NCI-H1092 treated with DMSO at 0.1 percent for 48 hours (cell line): Measurements from ENCODE around the gene ZNF2.
A peak's percentile ranks its signal among the peaks of the same experiment; 100 is the strongest.
"Not testable (repeated sequence)": the region's sequence is repeated elsewhere in the genome, so short reads cannot be mapped to it uniquely, and the experiment has no call there.

ENCODE experiments used
- DNase-seq: peaks from one replicate; lab custom pipeline; 2025; lab: John Stamatoyannopoulos, UW

Gene ZNF2

DNA sequence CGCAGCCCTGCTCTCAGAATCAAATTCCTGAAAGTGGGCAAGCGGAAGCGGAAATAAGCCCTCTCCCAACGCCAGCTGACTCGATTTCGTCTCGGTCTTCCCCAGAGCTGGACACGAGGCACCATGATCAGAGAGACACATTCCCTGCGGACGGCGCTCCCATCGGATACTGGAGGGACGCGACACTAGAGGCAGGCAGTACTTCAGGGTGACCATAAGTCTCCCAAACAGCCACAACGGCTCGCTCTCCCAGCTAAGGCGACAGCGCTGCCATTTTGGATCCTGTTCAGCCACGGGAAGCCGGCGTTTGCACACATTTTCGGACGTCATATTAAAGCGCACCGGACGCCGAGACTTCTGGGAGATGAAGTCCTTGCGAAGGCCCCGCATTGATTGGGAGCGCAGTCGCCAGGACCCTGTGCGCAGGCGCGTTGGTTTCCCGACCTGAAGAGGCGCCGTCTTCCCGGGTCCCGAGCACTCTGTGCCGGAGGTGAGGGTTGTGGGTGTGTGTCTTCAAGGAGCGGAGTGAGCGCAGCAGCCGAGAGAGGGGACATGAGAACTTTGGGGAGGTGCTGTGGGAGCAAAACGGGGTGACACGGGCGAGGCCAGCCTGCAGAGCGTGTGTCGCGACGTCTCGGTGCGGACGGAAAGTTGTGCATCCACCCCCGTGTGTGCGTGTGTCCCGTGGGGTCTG is at the start of gene ZNF2:
ZNF2 (plus strand) TSS at position 439 of the 694 bp plus-strand sequence. CDS start 10,418 bp downstream, outside the sequence.
- DNase-seq: peak; percentile 95

DNA sequence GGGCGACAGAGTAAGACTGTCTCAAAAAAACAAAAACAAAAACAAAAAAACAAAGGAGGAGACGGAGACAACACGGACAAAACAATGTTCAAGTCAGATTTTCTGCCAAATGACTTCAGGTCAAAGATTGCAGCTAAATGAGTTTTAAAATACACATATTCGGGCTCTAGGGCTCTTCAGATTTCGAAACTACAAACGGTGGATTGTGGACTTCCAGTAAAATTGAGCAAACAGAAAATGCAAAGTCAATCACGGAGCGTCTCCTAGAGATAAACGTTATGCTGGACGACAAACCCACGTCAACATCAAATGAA is 44.6 kb upstream of the ZNF2 start:
- no peak for DNase-seq

DNA sequence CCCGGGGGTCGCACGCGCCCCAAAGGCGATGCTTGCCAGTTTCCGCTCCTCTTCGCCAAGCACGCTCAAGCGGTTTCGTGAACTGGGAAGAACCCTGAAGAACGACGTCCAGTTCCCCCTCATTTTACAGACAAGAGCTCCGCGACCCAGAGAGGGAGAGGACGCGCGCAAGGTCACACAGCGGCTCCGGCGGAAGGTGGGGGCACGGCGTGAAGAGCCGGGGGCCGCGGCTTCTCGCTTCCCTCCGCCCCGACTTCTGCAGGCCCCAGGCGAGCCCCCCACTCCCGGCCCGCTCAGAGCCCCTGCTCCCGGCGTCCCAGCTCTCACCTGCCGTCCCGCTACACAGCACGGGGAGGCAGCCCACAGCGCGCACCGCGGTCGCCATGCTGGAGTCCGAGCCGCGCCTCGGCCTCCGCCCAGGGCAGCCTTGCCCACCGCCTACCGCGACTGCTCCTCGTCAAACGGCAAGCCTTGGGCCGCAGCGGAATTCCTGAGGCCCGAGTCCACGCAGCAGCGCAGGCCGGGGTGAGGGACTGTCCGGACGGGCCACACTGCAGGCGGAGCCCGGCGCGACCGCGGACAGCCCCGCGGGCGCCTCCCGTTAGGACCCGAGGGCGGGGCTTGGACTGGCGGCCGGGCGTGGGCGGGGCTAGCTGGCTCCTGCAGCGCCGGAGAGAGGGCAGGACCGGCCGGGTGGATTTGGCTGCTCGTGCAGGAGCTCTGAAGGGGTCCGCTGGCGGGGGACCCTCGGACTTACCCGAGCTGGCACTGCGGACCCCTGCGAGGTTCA is 44.0 kb upstream of the ZNF2 start, which contains the start of gene MRPS5:
MRPS5 (minus strand) TSS at position 402 of the 790 bp plus-strand sequence; CDS start at position 385, 17 bp downstream.
- DNase-seq: peak; percentile 62

DNA sequence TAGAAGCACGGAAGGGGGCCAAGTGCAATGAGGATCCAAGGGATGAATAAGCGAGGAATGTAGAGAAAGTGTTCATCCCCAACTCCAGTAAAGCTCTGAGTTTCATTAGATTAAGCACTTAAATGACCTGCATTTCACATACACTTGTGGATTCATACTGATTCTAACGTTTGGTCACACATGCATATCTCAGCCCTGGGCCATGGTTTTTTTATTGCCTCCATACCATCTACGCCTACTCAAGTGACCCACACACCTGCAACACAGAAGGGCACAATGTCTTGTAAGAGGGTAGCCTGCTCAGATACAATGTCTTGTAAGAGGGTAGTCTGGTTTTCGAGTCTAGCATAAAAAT is 43.4 kb upstream of the ZNF2 start:
- no peak for DNase-seq

DNA sequence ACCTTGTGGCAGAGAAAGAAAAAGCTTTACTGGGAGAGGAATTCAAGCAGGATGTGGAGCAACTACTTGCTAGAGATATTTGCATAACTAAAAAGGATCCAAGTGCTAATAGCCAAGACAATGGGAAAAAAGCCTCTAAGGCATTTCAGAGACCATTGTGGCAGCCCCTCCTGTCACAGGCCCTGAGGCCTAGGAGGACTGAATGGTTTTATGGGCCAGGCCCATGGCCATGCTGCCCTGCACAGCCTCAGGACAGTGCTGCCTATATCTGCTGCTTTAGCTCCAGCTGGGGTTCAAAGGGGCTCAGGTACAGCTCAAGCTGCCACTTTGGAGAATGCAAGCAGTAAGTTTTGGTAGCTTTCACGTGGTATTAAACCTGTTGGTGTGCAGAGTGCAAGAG is 26.9 kb upstream of the ZNF2 start:
- no peak for DNase-seq

DNA sequence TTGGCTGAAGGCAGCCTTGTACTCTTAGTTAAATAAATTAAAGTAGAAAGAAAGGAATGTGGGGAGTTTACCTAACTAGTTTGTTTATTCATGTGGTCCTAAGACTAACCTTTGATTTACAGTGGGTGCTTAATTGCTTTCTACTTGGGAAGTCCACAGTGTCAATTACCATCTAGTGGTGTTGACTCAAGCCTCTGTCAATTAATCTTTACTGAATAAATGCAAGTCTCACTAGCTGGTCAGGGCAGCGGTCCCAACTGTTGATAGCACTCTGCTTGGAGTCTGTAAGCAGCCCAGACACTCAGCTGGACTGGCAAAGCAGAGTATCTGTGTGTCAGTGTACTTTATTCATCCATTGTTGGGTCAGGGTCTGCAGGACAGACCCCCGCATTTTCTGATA is 21.8 kb upstream of the ZNF2 start:
- no peak for DNase-seq

DNA sequence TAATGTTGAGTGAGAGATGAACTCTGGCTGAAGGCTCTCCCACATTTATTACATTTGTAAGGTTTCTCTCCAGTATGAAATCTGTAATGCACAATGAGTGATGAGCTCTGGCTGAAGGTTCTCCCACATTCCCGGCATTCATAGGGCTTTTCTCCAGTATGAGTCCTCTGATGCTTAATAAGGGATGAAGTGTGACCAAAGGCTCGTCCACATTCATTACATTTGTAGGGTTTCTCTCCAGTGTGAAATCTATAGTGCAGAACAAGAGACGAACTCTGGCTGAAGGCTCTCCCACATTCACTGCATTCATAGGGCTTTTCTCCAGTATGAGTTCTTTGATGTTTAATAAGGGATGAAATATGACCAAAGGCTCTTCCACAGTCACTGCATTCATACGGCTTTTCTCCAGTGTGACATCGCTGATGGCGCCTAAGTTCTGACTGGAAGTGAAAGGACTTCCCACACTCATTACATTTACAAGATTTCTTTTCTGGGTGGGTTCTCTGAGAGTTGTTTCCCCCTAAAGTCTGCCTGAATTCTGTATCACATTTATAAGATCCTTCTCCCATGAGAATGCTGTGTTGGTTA is 16.1 kb upstream of the ZNF2 start:
- no peak for DNase-seq

DNA sequence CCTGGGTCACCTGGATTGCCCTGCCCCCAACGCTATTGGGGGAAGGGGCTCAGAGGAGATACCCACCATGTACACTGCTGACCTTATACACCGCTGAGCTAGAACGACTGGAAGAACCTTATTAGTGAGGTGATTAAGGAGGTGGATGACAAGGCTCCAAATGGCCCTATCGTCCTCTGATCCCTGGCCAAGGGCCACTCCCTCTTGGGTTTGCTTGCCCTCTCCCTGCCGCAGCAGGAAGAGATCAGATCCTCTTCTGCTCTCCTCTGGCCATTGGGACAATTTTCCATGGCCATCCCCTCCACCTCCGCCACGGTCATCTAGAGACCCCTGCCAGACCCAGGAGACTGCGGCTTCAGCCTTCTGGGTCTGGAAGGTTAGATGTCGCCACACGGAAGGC is 7.2 kb upstream of the ZNF2 start:
- no peak for DNase-seq

DNA sequence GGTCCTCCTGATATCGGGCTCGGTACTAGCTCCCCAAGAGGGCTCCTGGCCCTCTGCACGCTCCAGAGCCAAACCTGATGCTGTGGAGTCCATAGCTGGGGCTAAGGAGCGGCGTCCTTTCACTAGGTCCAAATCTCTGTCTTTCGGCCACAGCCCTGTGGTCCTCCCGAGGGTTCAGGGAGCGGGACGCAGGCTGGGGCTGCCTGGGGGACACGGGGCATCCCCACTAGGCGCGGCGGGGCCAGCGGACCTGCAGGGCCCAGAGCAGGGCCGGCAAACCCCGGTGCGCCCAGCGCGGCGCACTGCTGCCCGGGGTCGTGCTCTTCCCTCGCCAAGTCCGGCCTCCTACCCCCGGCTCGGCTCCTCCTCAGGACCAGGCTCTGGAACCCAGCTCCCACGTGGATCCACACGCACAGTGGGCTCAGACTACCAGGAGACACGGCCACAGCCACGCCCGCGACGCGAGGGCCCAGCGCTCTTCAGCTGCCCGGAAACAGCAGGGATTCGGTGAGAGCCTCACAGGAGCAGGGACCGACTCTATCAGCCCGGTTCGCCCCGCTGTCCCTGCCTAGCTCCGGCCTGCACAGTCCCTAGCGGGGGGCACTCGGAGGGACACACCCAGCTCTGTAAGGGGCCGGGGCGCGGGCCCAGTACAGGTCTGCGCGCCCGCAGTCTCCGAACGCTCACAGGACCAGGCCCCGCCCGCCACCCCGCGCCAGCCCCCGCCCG is 6.6 kb upstream of the ZNF2 start:
- DNase-seq: peak; percentile 16

DNA sequence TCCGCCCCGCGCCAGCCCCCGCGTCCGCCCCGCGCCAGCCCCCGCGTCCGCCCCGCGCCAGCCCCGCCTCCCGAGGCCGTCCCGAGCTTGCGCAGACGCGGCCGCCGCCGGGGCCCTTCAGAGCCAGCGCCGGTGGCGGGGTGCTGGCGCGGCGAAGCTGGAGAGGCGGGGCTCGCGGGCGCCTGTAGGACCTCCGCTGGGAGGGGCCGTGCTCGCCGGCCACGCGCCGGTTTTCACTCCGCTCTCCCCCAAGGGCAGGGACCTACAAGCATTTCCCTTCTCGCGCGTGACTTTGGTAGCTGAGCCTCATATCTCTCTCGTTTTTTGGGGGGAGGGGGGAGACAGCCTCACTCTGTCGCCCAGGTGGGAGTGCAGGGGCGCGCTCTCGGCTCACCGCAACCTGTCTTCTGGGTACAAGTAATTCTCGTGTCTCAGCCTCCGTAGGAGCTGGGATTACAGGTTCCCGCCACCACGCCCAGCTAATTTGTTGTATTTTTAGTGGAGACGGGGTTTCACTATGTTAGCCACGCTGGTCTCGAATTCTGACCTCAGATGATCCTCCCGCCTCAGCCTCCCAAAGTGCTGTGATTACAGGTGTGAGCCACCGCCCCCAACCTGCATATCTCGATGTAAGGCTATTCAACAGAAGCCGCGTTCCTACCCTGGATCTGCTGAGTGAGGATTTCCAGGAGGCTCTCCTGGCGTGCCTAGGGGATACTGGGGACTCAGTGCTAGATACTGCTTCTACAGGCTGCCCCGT is 5.7 kb upstream of the ZNF2 start, which contains the start of gene ZNF514:
ZNF514 (minus strand) TSS at position 159 of the 760 bp plus-strand sequence. CDS start 6,595 bp downstream, outside the sequence.
- DNase-seq: peak; percentile 28

DNA sequence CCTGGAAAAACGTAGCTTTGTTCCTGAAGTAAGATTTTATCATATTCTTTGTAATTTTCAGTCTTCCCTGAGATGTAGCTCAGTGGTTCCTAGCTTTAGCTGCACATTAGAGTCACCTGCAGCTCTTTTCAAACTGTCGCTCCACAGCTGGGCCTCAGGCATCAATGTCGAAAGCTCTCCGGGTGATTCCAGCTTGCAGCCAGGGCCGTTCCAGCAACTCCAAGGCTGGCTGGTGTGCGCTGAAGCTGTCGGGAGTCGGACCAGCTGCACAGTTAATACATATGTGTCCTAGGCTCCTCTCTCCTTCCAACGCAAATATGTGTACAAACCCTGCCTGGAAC is 609 bp upstream of the ZNF2 start:
- no peak for DNase-seq

DNA sequence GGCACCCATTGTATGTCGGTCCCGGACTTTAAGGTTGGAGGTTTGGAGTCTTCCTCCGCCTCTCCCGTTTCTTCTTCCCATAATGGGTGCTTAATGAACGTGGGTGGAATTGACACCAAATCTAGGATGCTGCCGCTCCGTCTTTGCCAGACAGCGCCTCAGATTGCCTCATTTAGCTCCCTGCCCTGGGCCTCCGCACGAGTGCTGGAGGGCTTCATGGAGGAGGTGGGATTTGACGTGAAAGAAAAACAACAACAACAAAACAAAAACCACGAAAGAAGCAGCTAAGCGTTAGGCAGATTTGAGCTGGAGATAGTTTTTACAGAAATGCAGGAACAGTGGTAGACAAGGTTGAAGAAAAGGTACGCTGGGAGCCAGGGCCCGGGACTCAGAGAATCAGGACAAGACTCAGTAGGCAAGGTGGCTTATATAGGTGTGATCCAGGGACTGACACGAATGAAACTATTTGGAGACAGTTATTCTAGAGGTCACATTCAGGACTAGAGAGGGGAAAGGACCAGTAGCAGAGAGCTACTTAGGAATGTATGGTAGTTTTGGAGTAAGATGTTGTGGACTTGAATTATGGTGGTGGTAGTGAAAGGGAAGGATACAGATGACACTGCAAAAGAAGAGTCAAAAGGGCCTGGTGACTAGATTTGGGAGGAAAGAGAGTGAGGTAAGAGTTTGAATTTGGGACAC is 605 bp downstream of the ZNF2 start:
- no peak for DNase-seq

DNA sequence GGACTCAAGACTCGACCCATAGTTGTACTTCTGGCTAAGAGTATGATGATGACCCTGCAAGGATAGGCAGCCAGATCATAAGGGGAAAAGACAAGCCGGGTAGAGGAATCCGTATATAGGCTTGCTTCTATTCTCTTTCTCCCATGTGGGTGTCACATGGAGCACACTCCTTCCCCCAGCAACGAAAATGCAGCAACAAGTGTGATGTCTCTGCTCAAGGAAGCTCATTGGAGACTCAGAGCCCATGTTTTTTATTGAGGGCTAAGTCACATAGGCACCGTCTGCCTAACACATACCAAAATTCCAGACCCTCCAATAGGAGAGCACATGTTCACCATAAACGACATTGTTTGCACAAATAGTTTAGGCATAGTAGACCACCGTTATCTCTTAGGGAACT is 6.3 kb downstream of the ZNF2 start:
- DNase-seq: no peak

DNA sequence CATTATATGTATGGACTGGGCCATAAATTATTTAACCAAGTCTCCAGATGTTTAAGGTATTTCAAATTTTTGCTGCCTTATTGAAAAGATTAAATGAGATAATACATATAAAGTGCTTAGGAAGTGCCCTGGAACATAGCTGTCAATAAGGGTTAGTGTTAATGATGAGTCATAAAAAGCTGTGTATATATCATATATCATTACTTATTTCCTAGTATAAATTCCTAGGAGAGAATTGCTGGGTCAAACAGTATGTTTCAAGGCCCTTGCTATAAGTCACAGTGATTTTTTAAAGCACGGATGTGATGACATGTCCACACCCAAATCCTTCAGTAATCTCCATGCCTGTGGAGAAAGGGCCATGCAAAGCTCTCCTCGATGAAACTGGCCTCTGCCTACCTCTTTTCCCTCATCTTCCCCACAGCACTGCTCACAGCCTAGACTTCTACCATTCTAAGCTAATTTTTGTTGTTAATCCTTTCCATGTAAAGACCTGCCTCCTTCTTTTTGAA is 8.5 kb downstream of the ZNF2 start:
- DNase-seq: no peak

DNA sequence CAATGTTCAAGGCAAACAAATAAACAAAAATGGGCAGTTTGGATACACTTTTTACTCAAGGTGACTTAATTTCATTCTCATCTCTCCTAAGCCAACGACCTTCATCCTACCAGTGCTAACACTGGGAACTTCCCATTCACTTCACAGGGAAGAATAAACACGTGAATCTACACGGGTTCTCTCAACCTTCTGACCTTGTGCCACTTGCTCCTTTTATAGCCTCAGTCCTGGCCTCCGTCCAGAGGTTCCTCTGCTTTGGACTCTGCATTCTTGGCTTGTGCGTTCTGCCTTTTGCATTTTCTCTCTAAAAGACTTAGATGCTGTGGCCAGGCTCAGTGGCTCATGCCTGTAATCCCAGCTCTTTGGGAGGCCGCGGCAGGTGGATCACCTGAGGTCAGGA is 13.8 kb downstream of the ZNF2 start:
- no peak for DNase-seq

DNA sequence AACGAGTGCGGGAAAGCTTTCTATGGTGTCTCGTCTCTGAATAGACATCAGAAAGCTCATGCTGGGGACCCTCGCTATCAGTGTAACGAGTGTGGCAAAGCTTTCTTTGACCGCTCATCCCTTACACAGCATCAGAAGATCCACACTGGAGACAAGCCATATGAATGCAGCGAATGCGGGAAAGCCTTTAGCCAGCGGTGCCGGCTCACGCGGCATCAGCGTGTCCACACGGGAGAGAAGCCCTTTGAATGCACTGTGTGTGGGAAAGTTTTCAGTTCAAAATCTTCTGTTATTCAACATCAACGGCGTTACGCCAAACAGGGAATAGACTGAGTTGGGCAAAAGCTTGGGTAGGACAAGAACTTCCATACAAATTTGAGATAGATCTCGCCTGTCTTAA is 16.2 kb downstream of the ZNF2 start:
- DNase-seq: no peak

DNA sequence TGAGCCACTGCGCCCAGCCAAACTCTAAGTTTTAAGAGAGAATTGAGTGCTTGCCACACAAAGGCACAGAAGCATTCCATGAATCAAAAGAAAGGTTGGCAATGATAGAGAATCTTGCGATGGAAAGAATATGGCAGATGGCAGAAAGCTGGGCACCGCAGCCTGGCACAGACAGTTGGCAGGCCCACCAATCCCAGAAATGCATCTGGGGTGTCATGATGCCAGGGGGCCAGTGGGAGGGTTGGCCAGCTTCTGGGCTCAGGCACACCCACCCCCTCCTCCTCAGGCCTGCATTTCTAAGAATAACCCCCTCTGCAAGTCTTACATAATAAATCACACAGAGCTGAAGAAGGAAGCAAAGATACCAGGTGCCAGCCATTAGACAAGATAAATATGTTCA is 19.6 kb downstream of the ZNF2 start:
- DNase-seq: no peak

DNA sequence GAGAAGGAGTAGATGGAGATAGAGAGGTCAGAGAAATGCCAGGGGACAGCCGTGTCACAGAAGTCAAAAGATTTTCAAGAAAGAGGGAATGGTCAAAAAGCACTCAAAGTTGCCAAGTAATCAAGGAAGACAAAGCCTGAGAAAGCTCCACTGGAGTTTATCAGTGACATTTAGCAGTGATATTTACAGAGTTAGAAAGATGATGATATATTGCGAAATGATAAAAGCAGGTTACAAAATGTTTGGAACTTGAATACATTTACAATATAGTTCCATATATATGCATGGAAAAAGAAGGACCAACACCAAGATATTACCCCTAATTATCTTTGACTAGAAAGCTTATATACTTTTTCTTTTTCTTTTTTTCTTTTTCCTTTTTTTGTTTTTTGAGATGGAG is 20.4 kb downstream of the ZNF2 start:
- DNase-seq: no peak

DNA sequence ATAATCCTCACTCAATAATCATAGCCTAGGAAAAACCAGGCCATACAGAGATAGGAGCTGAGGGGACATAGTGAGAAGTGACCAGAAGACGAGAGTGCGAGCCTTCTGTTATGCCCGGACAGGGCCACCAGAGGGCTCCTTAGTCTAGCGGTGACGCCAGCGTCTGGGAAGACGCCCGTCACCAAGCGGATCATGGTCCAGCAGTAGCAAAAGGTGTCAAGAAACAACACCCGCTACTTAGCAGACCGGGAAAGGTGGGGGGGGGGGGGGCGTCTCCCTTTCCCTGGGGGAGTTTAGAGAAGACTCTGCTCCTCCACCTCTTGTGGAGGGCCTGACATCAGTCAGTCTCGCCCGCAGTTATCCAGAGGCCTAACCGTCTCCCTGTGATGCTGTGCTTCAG is 27.3 kb downstream of the ZNF2 start:
- DNase-seq: not testable (repeated sequence)

DNA sequence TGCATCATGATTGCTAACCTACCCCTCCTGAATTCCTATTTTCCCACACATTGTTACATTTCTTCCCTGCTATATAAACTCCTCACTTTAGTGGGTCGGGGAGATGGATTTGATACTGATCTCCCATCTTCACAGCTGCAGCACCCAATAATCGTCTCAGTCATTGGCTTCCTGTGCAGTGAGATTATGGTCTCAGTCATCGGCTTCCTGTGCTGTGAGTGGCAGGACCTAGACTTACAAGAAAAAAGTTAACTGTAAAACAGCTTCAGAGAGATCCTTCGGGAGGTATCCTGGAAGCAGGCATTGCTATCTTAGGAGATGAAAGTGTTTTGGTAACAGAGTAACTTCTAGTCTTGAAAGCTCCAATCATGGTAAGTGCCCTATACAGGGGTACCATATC is 38.3 kb downstream of the ZNF2 start:
- DNase-seq: no peak

DNA sequence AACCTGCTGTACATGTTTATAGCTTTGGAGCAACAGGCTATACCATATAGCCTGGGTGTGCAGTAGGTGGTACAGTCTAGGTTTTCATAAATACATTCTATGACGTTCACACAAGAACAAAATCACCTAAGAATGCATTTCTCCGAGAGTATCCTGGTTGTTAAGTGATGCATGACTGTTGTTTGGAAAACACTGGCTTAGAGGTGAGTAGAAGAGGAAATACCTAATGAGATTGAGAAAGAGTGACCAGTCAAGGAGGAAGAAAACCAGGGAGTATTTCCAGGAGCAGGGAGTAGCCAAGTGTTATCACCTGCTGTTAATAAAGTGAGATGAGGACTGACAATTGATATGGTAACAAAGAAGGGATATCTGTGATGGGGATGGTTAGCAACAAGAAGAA is 38.8 kb downstream of the ZNF2 start:
- no peak for DNase-seq
